Measurements from ENCODE around the gene UXS1.

DNA sequence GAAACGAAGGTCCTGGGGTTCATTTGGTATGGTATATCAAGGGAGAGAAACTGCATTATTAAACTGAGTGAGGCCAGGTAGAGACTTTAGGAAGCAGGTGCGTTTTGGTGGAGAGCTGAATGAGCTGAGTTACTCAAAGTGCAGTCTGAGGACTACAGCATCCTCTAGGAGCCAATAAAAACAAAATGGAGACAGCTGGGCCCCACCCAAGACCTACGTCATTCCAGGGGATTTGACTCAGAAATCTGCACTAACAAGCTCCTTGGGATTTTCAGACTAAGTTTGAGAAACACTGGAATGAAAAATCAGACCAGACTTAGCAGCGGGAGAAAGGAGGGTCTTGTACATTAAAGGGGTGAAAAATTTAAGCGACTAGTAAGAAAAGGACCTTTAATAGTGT lies 131.5 kb downstream of the UXS1 start:
- TF ChIP-seq, protein P1, sequence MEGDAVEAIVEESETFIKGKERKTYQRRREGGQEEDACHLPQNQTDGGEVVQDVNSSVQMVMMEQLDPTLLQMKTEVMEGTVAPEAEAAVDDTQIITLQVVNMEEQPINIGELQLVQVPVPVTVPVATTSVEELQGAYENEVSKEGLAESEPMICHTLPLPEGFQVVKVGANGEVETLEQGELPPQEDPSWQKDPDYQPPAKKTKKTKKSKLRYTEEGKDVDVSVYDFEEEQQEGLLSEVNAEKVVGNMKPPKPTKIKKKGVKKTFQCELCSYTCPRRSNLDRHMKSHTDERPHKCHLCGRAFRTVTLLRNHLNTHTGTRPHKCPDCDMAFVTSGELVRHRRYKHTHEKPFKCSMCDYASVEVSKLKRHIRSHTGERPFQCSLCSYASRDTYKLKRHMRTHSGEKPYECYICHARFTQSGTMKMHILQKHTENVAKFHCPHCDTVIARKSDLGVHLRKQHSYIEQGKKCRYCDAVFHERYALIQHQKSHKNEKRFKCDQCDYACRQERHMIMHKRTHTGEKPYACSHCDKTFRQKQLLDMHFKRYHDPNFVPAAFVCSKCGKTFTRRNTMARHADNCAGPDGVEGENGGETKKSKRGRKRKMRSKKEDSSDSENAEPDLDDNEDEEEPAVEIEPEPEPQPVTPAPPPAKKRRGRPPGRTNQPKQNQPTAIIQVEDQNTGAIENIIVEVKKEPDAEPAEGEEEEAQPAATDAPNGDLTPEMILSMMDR (IDR thresholded peaks at IDR 0.05): no peak
- TF ChIP-seq POLR2A (IDR thresholded peaks at IDR 0.05): no peak
